Naive thymus-derived CD4-positive, alpha-beta T cell (primary cell): Measurements from ENCODE around the gene COQ4. TPM values are rescaled to one million over a fixed set of nuclear protein-coding genes. Genes with fewer than 3 reads are reported as not detected.
"Not testable (repeated sequence)": the region's sequence is repeated elsewhere in the genome, so short reads cannot be mapped to it uniquely, and the experiment has no call there.

Experiments used
- ATAC-seq: fragments of 150-1000 bp; cut with Tn5 transposase; 2 replicates; pipeline ENCODE4 v1.10.0; 2021; ENCODE audit warnings: mild to moderate bottlenecking, moderate library complexity
- CTCF ChIA-PET: fragments of 350-600 bp; sonication (Branson Sonifier 250); formaldehyde crosslinking; loops from one replicate; lab custom pipeline; 2021; ENCODE audit warnings: antibody characterized with exemption; lab: Charles Lee
- POLR2A ChIA-PET: fragments of 350-600 bp; sonication (Branson Sonifier 250); formaldehyde crosslinking; loops from one replicate; lab custom pipeline; 2021; ENCODE audit warnings: antibody characterized with exemption, inconsistent platforms; lab: Charles Lee
- DNase-seq, 9 donors: peaks; one replicate each; pipeline versions ENCODE4 v3.0.0 to v3.0.0-alpha.2; 2020 to 2022; ENCODE audit warnings: mixed read lengths in 1 of 9
- H3K27ac ChIP-seq: one replicate; pipeline ENCODE4 v1.7.0; 2013; ENCODE audit warnings: mild to moderate bottlenecking, low read depth, low read length, moderate library complexity
- H3K27me3 ChIP-seq, 2 donors: one replicate each; pipeline ENCODE4 v1.7.0; 2013; ENCODE audit warnings: low read length in 2 of 2, mild to moderate bottlenecking in 2 of 2, moderate library complexity in 2 of 2; ENCODE audit not compliant: control insufficient read depth in 2 of 2, insufficient read depth in 2 of 2
- H3K36me3 ChIP-seq, 3 experiments: 1 replicate in 2 of 3; 2 replicates in 1 of 3; pipeline ENCODE4 v1.7.0; 2013; ENCODE audit warnings: low read length in 3 of 3, mild to moderate bottlenecking in 3 of 3, moderate library complexity in 1 of 3; ENCODE audit not compliant: insufficient read depth in 3 of 3, control insufficient read depth in 2 of 3
- H3K4me1 ChIP-seq, 2 donors: one replicate each; pipeline ENCODE4 v1.7.0; 2013; ENCODE audit warnings: low read length in 2 of 2, mild to moderate bottlenecking in 2 of 2, moderate library complexity in 1 of 2; ENCODE audit not compliant: control insufficient read depth in 2 of 2, insufficient read depth in 2 of 2
- H3K4me3 ChIP-seq: 2 replicates; pipeline ENCODE4 v1.7.0; 2013; ENCODE audit warnings: mild to moderate bottlenecking, low read length
- H3K9me3 ChIP-seq, 3 experiments: 1 replicate in 2 of 3; 2 replicates in 1 of 3; pipeline ENCODE4 v1.7.0; 2013; ENCODE audit warnings: low read length in 3 of 3; ENCODE audit not compliant: control insufficient read depth in 2 of 3
- H3K27ac Mint-ChIP-seq, 9 donors: one replicate each; pipeline ENCODE4 v1.8.0; 2020 to 2022; ENCODE audit warnings: mixed read lengths in 9 of 9, mild to moderate bottlenecking in 8 of 9, moderate library complexity in 5 of 9, inconsistent platforms in 2 of 9
- H3K27me3 Mint-ChIP-seq, 5 donors: one replicate each; pipeline ENCODE4 v1.8.0; 2021 to 2022; ENCODE audit warnings: mixed read lengths in 5 of 5, mild to moderate bottlenecking in 1 of 5
- H3K36me3 Mint-ChIP-seq, 5 donors: one replicate each; pipeline ENCODE4 v1.8.0; 2020 to 2022; ENCODE audit warnings: mixed read lengths in 5 of 5, mild to moderate bottlenecking in 3 of 5, inconsistent platforms in 1 of 5
- H3K4me1 Mint-ChIP-seq, 7 donors: one replicate each; pipeline ENCODE4 v1.8.0; 2020 to 2022; ENCODE audit warnings: mixed read lengths in 7 of 7, mild to moderate bottlenecking in 3 of 7, inconsistent platforms in 1 of 7
- H3K4me3 Mint-ChIP-seq, 10 donors: one replicate each; pipeline ENCODE4 v1.8.0; 2020 to 2022; ENCODE audit warnings: mild to moderate bottlenecking in 10 of 10, mixed read lengths in 10 of 10, moderate library complexity in 6 of 10, inconsistent platforms in 2 of 10
- H3K9me3 Mint-ChIP-seq, 11 donors: one replicate each; pipeline ENCODE4 v1.8.0; 2020 to 2022; ENCODE audit warnings: mixed read lengths in 11 of 11, mild to moderate bottlenecking in 4 of 11, inconsistent platforms in 1 of 11, moderate library complexity in 1 of 11
- intact Hi-C, 2 donors: fragments of 100-400 bp; cut with micrococcal nuclease; formaldehyde crosslinking; loops; one replicate each; pipeline ENCODE4 v1.15.1; 2023
- polyA plus RNA-seq, 2 donors: library from polyadenylated mRNA; unstranded; fragments of 300-500 nt; fragmentation: Illumina TruSeq; gene quantifications; one replicate each; pipeline ENCODE4 v1.2.3, GENCODE V29; 2021
- total RNA-seq, 6 experiments: library from RNA in 5 of 6; stranded (reverse) in 5 of 6; gene quantifications; 1 replicate in 5 of 6; 2 replicates in 1 of 6; pipeline ENCODE4 v1.2.3 and lab custom pipeline; 2021 to 2026

Gene COQ4
- total and polyA plus RNA-seq, 7 experiments from 2014 or later, result 29.6 to 47.2 (median 35.9) TPM

DNA sequence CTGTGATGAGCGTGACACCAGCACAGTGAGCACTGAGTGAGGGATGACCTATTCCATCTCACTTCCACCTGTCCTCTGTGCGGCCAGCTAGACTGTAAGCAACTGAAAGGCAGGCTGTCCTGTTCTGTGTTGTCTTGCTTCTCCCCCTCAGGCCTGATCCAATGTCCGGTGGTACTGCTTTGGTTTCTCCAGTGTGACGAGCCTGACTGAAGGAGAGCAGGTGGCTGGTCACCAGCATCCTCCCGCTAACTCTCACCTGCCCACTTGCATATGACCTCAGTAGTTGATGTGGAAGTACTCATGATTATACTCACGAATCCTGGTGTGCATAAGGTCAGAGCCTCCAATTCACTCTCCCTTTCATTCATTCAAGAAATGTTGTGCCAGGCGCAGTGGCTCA lies 15.3 kb downstream of the COQ4 start:
- Histone ChIP-seq H3K4me1 (peaks cover 4 to 12% of the 10 kb centered on the region in 2 donors), H3K36me3 (peaks cover 0 to 13% (median 0%) of the 10 kb centered on the region in 3 experiments), H3K9me3 (no peaks in the 10 kb centered on the region), H3K4me3 (no peak overlapping the region), H3K27ac (no peak overlapping the region), H3K27me3 (no peaks in the 10 kb centered on the region)
- DNase-seq (no peak), ATAC-seq (no peak)
- Mint-ChIP-seq H3K4me3 (no peak overlapping the region), H3K27me3 (no peaks in the 10 kb centered on the region), H3K36me3 (no peaks in the 10 kb centered on the region), H3K27ac (peak overlapping the region in 1 of 9 donors; percentile 21), H3K4me1 (peaks cover 6 to 11% (median 9%) of the 10 kb centered on the region in 7 donors), H3K9me3 (no peaks in the 10 kb centered on the region)
- intact Hi-C loops, result no loop called here
- POLR2A ChIA-PET, result no interaction called here
- CTCF ChIA-PET, result no interaction called here

DNA sequence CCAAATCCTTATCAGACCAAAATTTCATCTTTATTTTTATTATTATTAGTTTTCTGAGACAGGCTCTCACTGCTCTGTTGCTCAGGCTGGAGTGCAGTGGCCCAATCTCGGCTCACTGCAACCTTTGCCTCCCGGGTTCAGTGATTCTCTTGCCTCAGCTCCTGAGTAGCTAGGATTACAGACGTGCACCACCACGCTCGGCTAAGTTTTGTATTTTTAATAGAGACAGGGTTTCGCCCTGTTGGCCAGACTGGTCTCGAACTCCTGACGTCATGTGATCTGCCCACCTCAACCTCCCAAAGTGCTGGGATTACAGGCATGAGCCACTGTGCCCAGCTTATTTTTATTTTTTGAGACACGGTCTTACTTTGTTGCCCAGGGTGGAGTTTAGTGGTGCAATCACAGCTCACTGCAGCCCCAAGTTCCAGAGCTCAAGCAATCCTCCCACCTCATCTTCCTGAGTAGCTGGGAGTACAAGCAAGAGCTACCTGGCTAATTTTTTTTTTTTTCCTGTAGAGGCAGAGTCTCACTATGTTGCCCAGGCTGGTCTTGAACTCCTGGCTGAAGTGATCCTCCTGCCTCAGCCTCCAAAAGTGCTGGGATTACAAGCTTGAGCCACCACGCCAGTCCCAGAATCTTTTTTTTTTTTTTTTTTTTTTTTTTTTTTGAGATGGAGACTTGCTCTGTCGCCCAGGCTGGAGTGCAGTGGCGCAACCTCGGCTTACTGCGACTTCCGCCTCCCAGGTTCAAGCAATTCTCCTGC lies 16.4 kb downstream of the COQ4 start:
- H3K27me3 ChIP-seq, ATAC-seq, DNase-seq, H3K9me3 Mint-ChIP-seq, H3K4me3 ChIP-seq, intact Hi-C loops, H3K9me3 ChIP-seq, H3K27me3 Mint-ChIP-seq, H3K36me3 Mint-ChIP-seq, H3K27ac ChIP-seq: not testable (repeated sequence)
- Histone ChIP-seq H3K36me3 (peaks cover 0 to 13% (median 0%) of the 10 kb centered on the region in 3 experiments), H3K4me1 (peaks cover 4 to 12% of the 10 kb centered on the region in 2 donors)
- CTCF ChIA-PET, result interaction anchor here (0.6 kb wide), 1 partner anchor 16 kb away, joined by 3 read pairs; no protein-coding TSS in a partner anchor
- Mint-ChIP-seq H3K4me1 (peaks cover 6 to 11% (median 9%) of the 10 kb centered on the region in 7 donors), H3K27ac (peak overlapping the region in 2 of 9 donors; percentile 25 to 93), H3K4me3 (peak overlapping the region in 8 of 10 donors; percentile 73 to 96 (median 87))
- POLR2A ChIA-PET, result interaction anchor here (0.7 to 1.7 kb wide), 2 partner anchors 44 to 810 kb away, joined by 3 to 4 read pairs; no protein-coding TSS in a partner anchor

DNA sequence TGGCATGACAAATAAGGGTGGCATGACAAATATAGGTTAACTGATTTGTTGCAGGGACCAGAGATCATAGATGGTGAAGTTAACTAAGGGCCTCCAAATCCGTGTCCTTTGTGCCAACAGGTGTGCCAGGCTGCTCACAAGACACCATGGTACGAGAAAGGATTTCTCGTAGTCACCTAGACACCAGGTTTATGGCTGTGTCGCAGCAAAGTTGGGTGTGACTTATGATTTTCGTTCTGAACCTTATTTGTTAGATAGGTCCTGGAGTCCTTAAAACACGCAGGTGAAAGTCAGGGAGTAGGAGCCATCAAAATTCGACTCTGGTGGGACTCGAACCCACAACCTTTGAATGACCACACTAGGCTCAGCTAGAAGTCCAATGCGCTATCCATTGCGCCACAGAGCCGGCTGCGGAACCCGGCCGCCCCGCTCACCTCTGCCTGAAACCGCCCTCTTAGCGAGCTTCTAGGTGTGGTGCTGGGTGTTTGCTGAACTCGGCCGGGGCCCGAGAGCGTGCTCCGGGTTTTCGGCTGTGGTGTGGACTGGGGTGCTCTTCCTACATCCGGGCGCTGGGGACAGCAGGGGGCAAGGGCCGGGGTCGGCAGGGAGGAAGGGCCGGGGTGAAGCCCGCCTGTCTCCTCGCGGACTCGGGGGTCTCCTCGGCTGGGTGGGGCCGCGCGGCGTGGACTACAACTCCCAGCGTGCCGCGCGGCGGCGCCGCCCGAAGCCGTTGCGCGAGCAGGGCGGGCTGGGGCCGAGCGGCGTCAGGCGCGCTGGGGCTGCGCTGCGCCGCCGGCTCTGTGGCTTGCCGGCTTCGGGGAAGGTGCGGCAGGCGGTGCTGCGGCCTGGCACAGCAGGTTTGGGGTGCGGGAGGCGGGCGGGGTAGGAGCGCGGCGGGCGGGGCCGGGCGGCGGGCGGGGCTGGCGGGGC lies 17.4 kb downstream of the COQ4 start, which contains the start of gene SLC27A4:
Gene SLC27A4 (plus strand): TSS at position 767 of the 930 bp plus-strand sequence. CDS start 2,606 bp downstream, outside the sequence.
- peaks cover 4 to 12% of the 10 kb centered on the region in 2 donors for H3K4me1 ChIP-seq
- intact Hi-C loops, result loop anchor here (1.0 to 5.0 kb wide), 10 partner anchors 18 to 542 kb away; partner anchors contain the start of genes URM1 (in 2 of the 2), BBLN (in 1 of the 2), COQ4 (in 1 of the 2) and DNM1 (in 1 of the 2)
- ChIA-PET CTCF (interaction anchor here (0.6 kb wide), 1 partner anchor 802 kb away, joined by 3 read pairs; no protein-coding TSS in a partner anchor), POLR2A (interaction anchor here (0.6 to 1.7 kb wide), 4 partner anchors 15 to 64 kb away, joined by 3 to 4 read pairs (median 3); partner anchors contain the start of genes GOLGA2 and SWI5)
- Mint-ChIP-seq H3K27ac (peak within 1 kb of the TSS; percentile 70 to 93 (median 90)), H3K27me3 (no peaks in the 10 kb centered on the region), H3K4me1 (peaks cover 6 to 11% (median 9%) of the 10 kb centered on the region in 7 donors), H3K36me3 (peaks cover 0 to 8% (median 0%) of the 10 kb centered on the region in 5 donors), H3K9me3 (no peaks in the 10 kb centered on the region), H3K4me3 (peak within 1 kb of the TSS; percentile 87 to 98 (median 95))
- peak within 1 kb of the TSS; percentile 69 for H3K27ac ChIP-seq
- H3K36me3 ChIP-seq, result peaks cover 0 to 23% (median 0%) of the 10 kb centered on the region in 3 experiments
- peak within 1 kb of the TSS; percentile 66 for H3K4me3 ChIP-seq
- H3K9me3 ChIP-seq, result no peaks in the 10 kb centered on the region
- ATAC-seq (peak; percentile 96), DNase-seq (peak; percentile 75 to 86 (median 82))
- H3K27me3 ChIP-seq, result no peaks in the 10 kb centered on the region

DNA sequence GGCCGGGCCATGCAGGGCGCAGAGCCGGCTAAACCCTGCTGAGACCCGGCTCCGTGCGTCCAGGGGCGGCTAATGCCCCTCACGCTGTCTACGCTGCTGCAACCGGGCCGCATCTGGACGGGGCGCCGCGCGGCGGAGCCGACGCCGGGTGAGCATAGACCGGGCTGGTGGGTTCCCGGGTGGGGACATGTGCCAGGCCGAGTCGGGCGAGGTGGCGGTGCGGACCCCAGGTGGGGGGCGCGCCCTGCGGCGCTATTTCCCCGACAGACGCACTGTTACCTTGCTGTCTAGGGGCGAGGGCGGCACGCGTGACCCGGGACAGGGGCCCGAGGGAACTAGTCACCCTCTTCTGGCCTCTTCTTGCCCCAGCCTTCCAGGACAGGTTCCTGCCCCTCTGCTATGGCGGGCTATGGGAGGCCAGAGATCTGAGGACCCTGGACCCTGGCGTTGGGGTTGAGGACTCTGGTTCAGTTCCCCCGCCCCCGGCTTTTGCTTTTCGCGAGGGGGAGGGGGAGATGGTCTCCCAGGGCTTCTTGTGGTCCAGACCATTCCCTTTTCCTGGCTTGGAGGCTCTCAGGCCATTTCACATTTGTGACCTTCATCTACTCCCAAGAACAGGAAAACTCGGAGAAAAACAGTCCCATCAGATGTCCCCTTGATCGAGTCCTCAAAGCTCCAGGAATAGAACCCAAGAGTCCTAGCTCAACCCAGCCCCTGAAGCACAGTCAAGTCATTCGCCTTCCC lies 18.2 kb downstream of the COQ4 start:
- H3K4me1 ChIP-seq, result peaks cover 4 to 12% of the 10 kb centered on the region in 2 donors
- H3K9me3 ChIP-seq, result no peaks in the 10 kb centered on the region
- peaks cover 0 to 31% (median 0%) of the 10 kb centered on the region in 3 experiments for H3K36me3 ChIP-seq
- intact Hi-C loops, result loop anchor here (1.0 to 5.0 kb wide), 14 partner anchors 19 to 541 kb away; partner anchors contain the start of genes COQ4 (in 2 of the 2), TRUB2 (in 2 of the 2), URM1 (in 2 of the 2) and BBLN (in 1 of the 2)
- H3K27me3 ChIP-seq, result no peaks in the 10 kb centered on the region
- DNase-seq (peak in 1 of 9 donors; percentile 14), ATAC-seq (peak; percentile 11)
- CTCF ChIA-PET, result interaction anchor here (0.5 to 1.2 kb wide), 7 partner anchors 30 to 215 kb away, joined by 3 to 6 read pairs (median 4); partner anchors contain the start of gene URM1
- H3K4me3 Mint-ChIP-seq, result peak overlapping the region; percentile 87 to 98 (median 95)
- peaks cover 0 to 8% (median 0%) of the 10 kb centered on the region in 5 donors for H3K36me3 Mint-ChIP-seq
- POLR2A ChIA-PET, result interaction anchor here (0.5 to 1.3 kb wide), 7 partner anchors 10 to 317 kb away, joined by 3 to 5 read pairs (median 4); no protein-coding TSS in a partner anchor
- H3K4me3 ChIP-seq, result peak overlapping the region; percentile 62
- no peaks in the 10 kb centered on the region for H3K27me3 Mint-ChIP-seq
- peaks cover 6 to 11% (median 9%) of the 10 kb centered on the region in 7 donors for H3K4me1 Mint-ChIP-seq
- H3K27ac ChIP-seq, result peak overlapping the region; percentile 69
- H3K27ac Mint-ChIP-seq, result peak overlapping the region; percentile 70 to 93 (median 89)
- no peaks in the 10 kb centered on the region for H3K9me3 Mint-ChIP-seq

DNA sequence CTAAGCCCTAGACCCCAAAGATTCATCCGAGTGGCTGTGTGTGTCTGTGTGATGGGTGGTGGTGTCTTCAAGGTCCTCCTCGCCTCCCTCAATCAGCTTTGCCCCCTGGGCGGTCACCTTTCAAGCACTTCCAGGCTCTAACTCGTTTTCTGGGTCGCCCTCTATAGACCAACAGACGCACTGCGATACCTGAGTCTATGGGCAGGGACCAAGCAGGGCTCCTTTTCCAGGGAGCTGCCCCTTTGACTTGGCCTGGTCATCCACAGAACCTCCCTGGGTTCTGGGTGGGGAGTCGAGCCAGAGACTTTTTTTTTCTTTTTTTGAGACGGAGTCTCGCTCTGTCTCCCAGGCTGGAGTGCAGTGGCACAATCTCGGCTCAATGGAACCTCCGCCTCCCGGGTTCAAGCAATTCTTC lies 18.8 kb downstream of the COQ4 start:
- DNase-seq (peak; percentile 31 to 67 (median 63)), ATAC-seq (peak; percentile 61)
- Mint-ChIP-seq H3K27me3 (no peaks in the 10 kb centered on the region), H3K36me3 (peaks cover 0 to 8% (median 0%) of the 10 kb centered on the region in 5 donors), H3K9me3 (no peaks in the 10 kb centered on the region), H3K4me1 (peaks cover 6 to 11% (median 9%) of the 10 kb centered on the region in 7 donors), H3K4me3 (peak overlapping the region; percentile 87 to 98 (median 95)), H3K27ac (peak overlapping the region; percentile 70 to 93 (median 89))
- Histone ChIP-seq H3K9me3 (no peaks in the 10 kb centered on the region), H3K27me3 (no peaks in the 10 kb centered on the region), H3K27ac (peak overlapping the region; percentile 69), H3K4me3 (peak overlapping the region; percentile 62), H3K36me3 (peaks cover 0 to 34% (median 0%) of the 10 kb centered on the region in 3 experiments), H3K4me1 (peaks cover 4 to 12% of the 10 kb centered on the region in 2 donors)
- ChIA-PET POLR2A (interaction anchor here (0.5 to 1.3 kb wide), 5 partner anchors 10 to 316 kb away, joined by 3 to 5 read pairs (median 4); no protein-coding TSS in a partner anchor), CTCF (interaction anchor here (0.7 to 1.2 kb wide), 7 partner anchors 30 to 216 kb away, joined by 3 to 6 read pairs (median 4); partner anchors contain the start of gene URM1)
- intact Hi-C loops, result loop anchor here (1.0 to 5.0 kb wide), 9 partner anchors 19 to 541 kb away; partner anchors contain the start of genes CIZ1 (in 1 of the 2), COQ4 (in 1 of the 2), DNM1 (in 1 of the 2) and KYAT1 (in 1 of the 2)
